Right lobe of liver (tissue), 6 donors: ENCODE data around the gene IER2. TPM values are rescaled to one million over a fixed set of nuclear protein-coding genes. Genes with fewer than 3 reads are reported as not detected.

ENCODE experiments used
- ATAC-seq, 4 donors: fragments of 200-7000 bp; cut with Tn5 transposase; one replicate each; pipeline ENCODE4 v1.9.1; 2020; ENCODE audit warnings: mild to moderate bottlenecking in 4 of 4, moderate library complexity in 4 of 4
- DNase-seq, 3 donors: peaks; one replicate each; pipeline ENCODE4 v3.0.0-alpha.2; 2020
- H3K27ac ChIP-seq, 3 donors: fragments of 200-600 bp; one replicate each; pipeline ENCODE4 v1.8.0; 2022
- H3K27me3 ChIP-seq, 2 donors: fragments of 200-600 bp; one replicate each; pipeline ENCODE4 v1.8.0; 2022
- H3K36me3 ChIP-seq, 4 donors: fragments of 200-600 bp; sonication (generic) in 1 of 4; one replicate each; pipeline versions ENCODE4 v1.5.1 to v1.8.0; 2017 to 2022; ENCODE audit warnings: control low read depth in 1 of 4
- H3K4me1 ChIP-seq, 4 donors: fragments of 200-600 bp; sonication (generic) in 1 of 4; one replicate each; pipeline versions ENCODE4 v1.5.1 to v1.8.0; 2017 to 2022; ENCODE audit warnings: control low read depth in 1 of 4
- H3K4me3 ChIP-seq, 3 donors: fragments of 200-600 bp; one replicate each; pipeline ENCODE4 v1.8.0; 2022
- H3K9me3 ChIP-seq, 4 donors: fragments of 200-600 bp; sonication (generic) in 1 of 4; one replicate each; pipeline versions ENCODE4 v1.5.1 to v1.8.0; 2017 to 2022; ENCODE audit warnings: control low read depth in 1 of 4
- POLR2A ChIP-seq: fragments of 450-650 bp; IDR thresholded peaks from one replicate; pipeline ENCODE4 v1.6.1; 2017; ENCODE audit warnings: antibody characterized with exemption, mild to moderate bottlenecking
- WGBS: methylation state at CpG from one replicate; pipeline ENCODE4 v1.1.6; 2018; ENCODE audit warnings: low coverage, low lambda C conversion rate; ENCODE audit not compliant: insufficient coverage; ENCODE audit errors: missing lambda C conversion rate; 5-methylcytosine and 5-hydroxymethylcytosine counted together
- intact Hi-C, 2 donors: fragments of 100-400 bp; cut with DNase I; formaldehyde crosslinking; loops; one replicate each; pipeline versions ENCODE4 v1.11.2 to v1.14.1; 2022
- total RNA-seq, 6 experiments: library from RNA; depleted of rRNA in 2 of 6; stranded (reverse); fragments of >200 nt in 2 of 6; fragmentation: NEBNext Ultra II Directional in 3 of 6; extraction: Animal tissue kit (Norgen Biotek cat#: 25700) in 3 of 6; gene quantifications; one replicate each; pipeline versions ENCODE4 v1.1.0 to v1.2.4, GENCODE V29; 2016 to 2023
- TF ChIP-seq, protein P1 (sequence below), 4 donors: fragments of 200-600 bp in 3 of 4; fragments of 450-650 bp in 1 of 4; IDR thresholded peaks; one replicate each; pipeline versions ENCODE4 v1.5.1 to v1.8.0; 2016 to 2022; ENCODE audit warnings: antibody characterized with exemption in 4 of 4, mild to moderate bottlenecking in 2 of 4
- donor health status: DM: no; HTN: yes; CAD: no.
- donor health status: DM: no; HTN: no; CAD: no.
- donor health status: DM: no; HTN: no; CAD: no.
- donor health status: DM: no; HTN: yes; CAD: no.
- donor health status: DM: no; HTN: yes; CAD: no.

The IER2 gene
- total RNA-seq, 6 experiments from 2014 or later = 19.1 to 86.6 (median 23.8) TPM

- intact Hi-C loops = no loop called here
- no peak overlapping the region for H3K27ac ChIP-seq
- 66% methylated on average over 7 of the region's 8 CpGs for WGBS
These were observed 17.6 kb upstream of the IER2 start for GRCh38 chr19:13132471-13133180.

GRCh38 chr19:13133241-13133870 is 16.9 kb upstream of the IER2 start:
- Histone ChIP-seq H3K4me1 (peaks cover 0 to 10% (median 4%) of the 10 kb centered on the region in 4 donors), H3K9me3 (no peaks in the 10 kb centered on the region), H3K4me3 (no peak overlapping the region), H3K27me3 (no peaks in the 10 kb centered on the region), H3K36me3 (peaks cover 0 to 18% (median 4%) of the 10 kb centered on the region in 4 donors), H3K27ac (no peak overlapping the region)
- WGBS = 75% methylated on average over 8 of the region's 12 CpGs
- no peak for TF ChIP-seq POLR2A
- TF ChIP-seq, protein P1, sequence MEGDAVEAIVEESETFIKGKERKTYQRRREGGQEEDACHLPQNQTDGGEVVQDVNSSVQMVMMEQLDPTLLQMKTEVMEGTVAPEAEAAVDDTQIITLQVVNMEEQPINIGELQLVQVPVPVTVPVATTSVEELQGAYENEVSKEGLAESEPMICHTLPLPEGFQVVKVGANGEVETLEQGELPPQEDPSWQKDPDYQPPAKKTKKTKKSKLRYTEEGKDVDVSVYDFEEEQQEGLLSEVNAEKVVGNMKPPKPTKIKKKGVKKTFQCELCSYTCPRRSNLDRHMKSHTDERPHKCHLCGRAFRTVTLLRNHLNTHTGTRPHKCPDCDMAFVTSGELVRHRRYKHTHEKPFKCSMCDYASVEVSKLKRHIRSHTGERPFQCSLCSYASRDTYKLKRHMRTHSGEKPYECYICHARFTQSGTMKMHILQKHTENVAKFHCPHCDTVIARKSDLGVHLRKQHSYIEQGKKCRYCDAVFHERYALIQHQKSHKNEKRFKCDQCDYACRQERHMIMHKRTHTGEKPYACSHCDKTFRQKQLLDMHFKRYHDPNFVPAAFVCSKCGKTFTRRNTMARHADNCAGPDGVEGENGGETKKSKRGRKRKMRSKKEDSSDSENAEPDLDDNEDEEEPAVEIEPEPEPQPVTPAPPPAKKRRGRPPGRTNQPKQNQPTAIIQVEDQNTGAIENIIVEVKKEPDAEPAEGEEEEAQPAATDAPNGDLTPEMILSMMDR (IDR thresholded peaks at IDR 0.05) = no peak
- no peak for ATAC-seq
- intact Hi-C loops = no loop called here
- DNase-seq = no peak

More at GRCh38 chr19:13132471-13133180, 17.6 kb upstream of the IER2 start:
- TF ChIP-seq, protein P1 (IDR thresholded peaks at IDR 0.05) = no peak
- no peak for TF ChIP-seq POLR2A
- no peak for DNase-seq
- H3K4me3 ChIP-seq = no peak overlapping the region
- no peak for ATAC-seq
- H3K27me3 ChIP-seq = no peaks in the 10 kb centered on the region
- peaks cover 0 to 13% (median 2%) of the 10 kb centered on the region in 4 donors for H3K36me3 ChIP-seq
- H3K4me1 ChIP-seq = peaks cover 0 to 16% (median 8%) of the 10 kb centered on the region in 4 donors
- no peaks in the 10 kb centered on the region for H3K9me3 ChIP-seq

DNA sequence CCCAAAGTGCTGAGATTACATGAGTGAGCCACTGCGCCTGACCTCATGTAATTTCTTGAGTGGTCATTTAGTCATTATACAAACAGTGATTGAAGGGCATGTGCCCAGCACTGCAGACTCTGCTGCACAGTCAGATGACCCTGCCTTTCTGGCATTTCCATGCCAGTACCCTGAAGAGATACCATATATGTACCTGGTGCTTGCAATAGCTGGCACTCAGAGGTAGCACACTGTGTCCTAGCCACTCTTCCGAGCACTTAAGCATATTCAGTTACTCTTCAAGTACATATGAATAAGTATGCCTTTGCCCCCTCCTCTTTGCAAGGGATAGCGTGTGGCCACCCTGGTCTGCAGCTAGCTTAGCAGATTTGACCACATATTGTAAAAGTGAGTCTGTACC is 15.6 kb upstream of the IER2 start:
- no peaks in the 10 kb centered on the region for H3K9me3 ChIP-seq
- DNase-seq = no peak
- TF ChIP-seq POLR2A = no peak
- TF ChIP-seq, protein P1 (IDR thresholded peaks at IDR 0.05) = no peak
- no peaks in the 10 kb centered on the region for H3K27me3 ChIP-seq
- ATAC-seq = no peak
- intact Hi-C loops = no loop called here
- WGBS = 100% methylated on average over 3 of the region's 3 CpGs
- no peaks in the 10 kb centered on the region for H3K4me1 ChIP-seq
- peaks cover 0 to 22% (median 5%) of the 10 kb centered on the region in 4 donors for H3K36me3 ChIP-seq
- H3K4me3 ChIP-seq = no peak overlapping the region
- no peak overlapping the region for H3K27ac ChIP-seq

- H3K27ac ChIP-seq = no peak overlapping the region
These were observed 14.8 kb upstream of the IER2 start for GRCh38 chr19:13135068-13136062.

More at GRCh38 chr19:13135068-13136062, 14.8 kb upstream of the IER2 start:
- Histone ChIP-seq H3K4me1 (no peaks in the 10 kb centered on the region), H3K36me3 (peaks cover 0 to 22% (median 5%) of the 10 kb centered on the region in 4 donors), H3K9me3 (no peaks in the 10 kb centered on the region), H3K27me3 (no peaks in the 10 kb centered on the region), H3K4me3 (no peak overlapping the region)
- intact Hi-C loops = no loop called here
- no peak for DNase-seq
- no peak for ATAC-seq
- TF ChIP-seq, protein P1 (IDR thresholded peaks at IDR 0.05) = no peak
- no peak for TF ChIP-seq POLR2A
- no CpG with 5 or more reads among the region's 60 CpGs for WGBS
